ENCODE data around the gene DOCK9. TPM values are rescaled to one million over a fixed set of nuclear protein-coding genes. Genes with fewer than 3 reads are reported as not detected.

DOCK9 gene
- total and polyA plus RNA-seq, 9 of the 15 experiments (the other 6 are each of a cell fraction or from before 2014, with no cell fraction given), result 3.5 to 25.3 (median 16.7) TPM

DNA sequence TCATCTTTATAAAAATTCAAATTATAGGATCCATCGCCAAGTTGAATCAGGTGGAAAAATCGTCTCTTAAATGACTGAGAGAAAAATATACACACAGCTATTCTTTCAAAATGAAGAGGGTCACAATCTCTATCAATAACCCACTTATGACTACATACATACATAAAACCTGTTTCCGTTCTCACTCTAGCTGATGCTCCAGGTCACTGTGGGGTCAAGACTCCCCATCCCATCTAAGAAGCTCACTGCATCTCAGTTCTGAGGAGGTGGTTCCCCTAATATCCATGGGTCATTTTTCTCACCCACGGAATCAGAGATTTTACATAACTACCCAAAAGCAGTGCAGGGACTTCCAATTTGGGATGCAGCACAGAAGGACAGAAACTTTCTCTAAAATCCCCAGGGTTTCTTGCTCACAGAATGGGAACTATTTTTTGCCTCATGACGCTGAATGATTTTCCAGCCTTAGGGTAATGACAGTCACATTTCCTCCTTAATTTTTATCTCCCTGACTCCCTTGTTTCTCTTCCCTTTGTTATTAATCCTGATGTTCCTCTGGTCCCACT is 56.8 kb downstream of the DOCK9 start (continued):
- TF ChIP-seq, protein P1, sequence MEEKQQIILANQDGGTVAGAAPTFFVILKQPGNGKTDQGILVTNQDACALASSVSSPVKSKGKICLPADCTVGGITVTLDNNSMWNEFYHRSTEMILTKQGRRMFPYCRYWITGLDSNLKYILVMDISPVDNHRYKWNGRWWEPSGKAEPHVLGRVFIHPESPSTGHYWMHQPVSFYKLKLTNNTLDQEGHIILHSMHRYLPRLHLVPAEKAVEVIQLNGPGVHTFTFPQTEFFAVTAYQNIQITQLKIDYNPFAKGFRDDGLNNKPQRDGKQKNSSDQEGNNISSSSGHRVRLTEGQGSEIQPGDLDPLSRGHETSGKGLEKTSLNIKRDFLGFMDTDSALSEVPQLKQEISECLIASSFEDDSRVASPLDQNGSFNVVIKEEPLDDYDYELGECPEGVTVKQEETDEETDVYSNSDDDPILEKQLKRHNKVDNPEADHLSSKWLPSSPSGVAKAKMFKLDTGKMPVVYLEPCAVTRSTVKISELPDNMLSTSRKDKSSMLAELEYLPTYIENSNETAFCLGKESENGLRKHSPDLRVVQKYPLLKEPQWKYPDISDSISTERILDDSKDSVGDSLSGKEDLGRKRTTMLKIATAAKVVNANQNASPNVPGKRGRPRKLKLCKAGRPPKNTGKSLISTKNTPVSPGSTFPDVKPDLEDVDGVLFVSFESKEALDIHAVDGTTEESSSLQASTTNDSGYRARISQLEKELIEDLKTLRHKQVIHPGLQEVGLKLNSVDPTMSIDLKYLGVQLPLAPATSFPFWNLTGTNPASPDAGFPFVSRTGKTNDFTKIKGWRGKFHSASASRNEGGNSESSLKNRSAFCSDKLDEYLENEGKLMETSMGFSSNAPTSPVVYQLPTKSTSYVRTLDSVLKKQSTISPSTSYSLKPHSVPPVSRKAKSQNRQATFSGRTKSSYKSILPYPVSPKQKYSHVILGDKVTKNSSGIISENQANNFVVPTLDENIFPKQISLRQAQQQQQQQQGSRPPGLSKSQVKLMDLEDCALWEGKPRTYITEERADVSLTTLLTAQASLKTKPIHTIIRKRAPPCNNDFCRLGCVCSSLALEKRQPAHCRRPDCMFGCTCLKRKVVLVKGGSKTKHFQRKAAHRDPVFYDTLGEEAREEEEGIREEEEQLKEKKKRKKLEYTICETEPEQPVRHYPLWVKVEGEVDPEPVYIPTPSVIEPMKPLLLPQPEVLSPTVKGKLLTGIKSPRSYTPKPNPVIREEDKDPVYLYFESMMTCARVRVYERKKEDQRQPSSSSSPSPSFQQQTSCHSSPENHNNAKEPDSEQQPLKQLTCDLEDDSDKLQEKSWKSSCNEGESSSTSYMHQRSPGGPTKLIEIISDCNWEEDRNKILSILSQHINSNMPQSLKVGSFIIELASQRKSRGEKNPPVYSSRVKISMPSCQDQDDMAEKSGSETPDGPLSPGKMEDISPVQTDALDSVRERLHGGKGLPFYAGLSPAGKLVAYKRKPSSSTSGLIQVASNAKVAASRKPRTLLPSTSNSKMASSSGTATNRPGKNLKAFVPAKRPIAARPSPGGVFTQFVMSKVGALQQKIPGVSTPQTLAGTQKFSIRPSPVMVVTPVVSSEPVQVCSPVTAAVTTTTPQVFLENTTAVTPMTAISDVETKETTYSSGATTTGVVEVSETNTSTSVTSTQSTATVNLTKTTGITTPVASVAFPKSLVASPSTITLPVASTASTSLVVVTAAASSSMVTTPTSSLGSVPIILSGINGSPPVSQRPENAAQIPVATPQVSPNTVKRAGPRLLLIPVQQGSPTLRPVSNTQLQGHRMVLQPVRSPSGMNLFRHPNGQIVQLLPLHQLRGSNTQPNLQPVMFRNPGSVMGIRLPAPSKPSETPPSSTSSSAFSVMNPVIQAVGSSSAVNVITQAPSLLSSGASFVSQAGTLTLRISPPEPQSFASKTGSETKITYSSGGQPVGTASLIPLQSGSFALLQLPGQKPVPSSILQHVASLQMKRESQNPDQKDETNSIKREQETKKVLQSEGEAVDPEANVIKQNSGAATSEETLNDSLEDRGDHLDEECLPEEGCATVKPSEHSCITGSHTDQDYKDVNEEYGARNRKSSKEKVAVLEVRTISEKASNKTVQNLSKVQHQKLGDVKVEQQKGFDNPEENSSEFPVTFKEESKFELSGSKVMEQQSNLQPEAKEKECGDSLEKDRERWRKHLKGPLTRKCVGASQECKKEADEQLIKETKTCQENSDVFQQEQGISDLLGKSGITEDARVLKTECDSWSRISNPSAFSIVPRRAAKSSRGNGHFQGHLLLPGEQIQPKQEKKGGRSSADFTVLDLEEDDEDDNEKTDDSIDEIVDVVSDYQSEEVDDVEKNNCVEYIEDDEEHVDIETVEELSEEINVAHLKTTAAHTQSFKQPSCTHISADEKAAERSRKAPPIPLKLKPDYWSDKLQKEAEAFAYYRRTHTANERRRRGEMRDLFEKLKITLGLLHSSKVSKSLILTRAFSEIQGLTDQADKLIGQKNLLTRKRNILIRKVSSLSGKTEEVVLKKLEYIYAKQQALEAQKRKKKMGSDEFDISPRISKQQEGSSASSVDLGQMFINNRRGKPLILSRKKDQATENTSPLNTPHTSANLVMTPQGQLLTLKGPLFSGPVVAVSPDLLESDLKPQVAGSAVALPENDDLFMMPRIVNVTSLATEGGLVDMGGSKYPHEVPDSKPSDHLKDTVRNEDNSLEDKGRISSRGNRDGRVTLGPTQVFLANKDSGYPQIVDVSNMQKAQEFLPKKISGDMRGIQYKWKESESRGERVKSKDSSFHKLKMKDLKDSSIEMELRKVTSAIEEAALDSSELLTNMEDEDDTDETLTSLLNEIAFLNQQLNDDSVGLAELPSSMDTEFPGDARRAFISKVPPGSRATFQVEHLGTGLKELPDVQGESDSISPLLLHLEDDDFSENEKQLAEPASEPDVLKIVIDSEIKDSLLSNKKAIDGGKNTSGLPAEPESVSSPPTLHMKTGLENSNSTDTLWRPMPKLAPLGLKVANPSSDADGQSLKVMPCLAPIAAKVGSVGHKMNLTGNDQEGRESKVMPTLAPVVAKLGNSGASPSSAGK (IDR thresholded peaks at IDR 0.05), result no peak

Measured in K562 (cell line).